A549 (cell line): ENCODE data around the gene ZNF630. TPM values are rescaled to one million over a fixed set of nuclear protein-coding genes. Genes with fewer than 3 reads are reported as not detected.
"Not testable (repeated sequence)": the region's sequence is repeated elsewhere in the genome, so short reads cannot be mapped to it uniquely, and the experiment has no call there.

Experiments
- ATAC-seq, 2 experiments: fragments of 200-7000 bp in 1 of 2; fragments of >200 bp in 1 of 2; cut with Nextera tagmentation in 1 of 2; cut with Tn5 transposase in 1 of 2; 3 replicates each; pipeline versions ENCODE4 v1.8.0 to v1.9.1; 2018 to 2020; ENCODE audit warnings: mild to moderate bottlenecking in 1 of 2, moderate library complexity in 1 of 2
- CTCF ChIA-PET: fragments of 300-600 bp; sonication (Branson Sonifier 250); formaldehyde crosslinking; extraction: SDS; loops from one replicate; lab custom pipeline; 2021; ENCODE audit warnings: antibody characterized with exemption, inconsistent platforms; lab: Yijun Ruan, JAX
- POLR2A ChIA-PET: fragments of 350-600 bp; formaldehyde crosslinking; extraction: SDS; loops from one replicate; lab custom pipeline; 2021; ENCODE audit warnings: antibody characterized with exemption, inconsistent platforms; lab: Yijun Ruan, JAX
- DNase-seq, 2 experiments: peaks; one replicate each; pipeline versions ENCODE4 v3.0.0 to v3.0.0-alpha.2; 2011 to 2016; ENCODE audit warnings: low read depth in 1 of 2, low spot score in 1 of 2
- FAIRE-seq: peaks from 2 replicates; lab custom pipeline; 2011; peaks lifted over from hg19 to GRCh38; lab: Jason Lieb, UNC
- H3K27ac ChIP-seq, 2 experiments: fragments of >200 bp; sonication (Bioruptor Twin); formaldehyde crosslinking; 3 replicates each; pipeline ENCODE4 v1.5.1; 2016 to 2017
- H3K4me1 ChIP-seq: fragments of >200 bp; sonication (Bioruptor Twin); formaldehyde crosslinking; 3 replicates; pipeline ENCODE4 v1.6.1; 2016
- H3K4me2 ChIP-seq: fragments of >200 bp; sonication (Bioruptor Twin); formaldehyde crosslinking; 3 replicates; pipeline ENCODE4 v1.6.1; 2016
- H3K4me3 ChIP-seq: fragments of >200 bp; sonication (Bioruptor Twin); formaldehyde crosslinking; 3 replicates; pipeline ENCODE4 v1.5.1; 2016
- H3K9me3 ChIP-seq: fragments of >200 bp; sonication (Bioruptor Twin); formaldehyde crosslinking; 3 replicates; pipeline ENCODE4 v1.6.1; 2016
- CEBPB ChIP-seq, 2 experiments: fragments of >200 bp in 1 of 2; sonication (Bioruptor Twin) in 1 of 2; formaldehyde crosslinking in 1 of 2; IDR thresholded peaks; 2 replicates each; pipeline ENCODE4 v1.6.1; 2012 to 2016
- CHD2 ChIP-seq: fragments of 150-350 bp; IDR thresholded peaks from 2 replicates; pipeline ENCODE4 v1.6.1; 2014; ENCODE audit warnings: low read length; ENCODE audit not compliant: partially characterized antibody
- ESRRA ChIP-seq: fragments of 150-350 bp; IDR thresholded peaks from 2 replicates; pipeline ENCODE4 v1.6.1; 2014; ENCODE audit warnings: mild to moderate bottlenecking, low read length, borderline replicate concordance
- FOSB ChIP-seq: fragments of 250-450 bp; sonication (Bioruptor Pico); IDR thresholded peaks from 2 replicates; pipeline ENCODE4 v1.5.0; 2020; ENCODE audit warnings: mild to moderate bottlenecking, moderate library complexity
- FOXS1 ChIP-seq: fragments of 250-450 bp; sonication (Bioruptor Pico); IDR thresholded peaks from 2 replicates; pipeline ENCODE4 v1.5.0; 2020; ENCODE audit warnings: mild to moderate bottlenecking, moderate library complexity
- GATA3 ChIP-seq: IDR thresholded peaks from 2 replicates; pipeline ENCODE4 v1.6.1; 2012; ENCODE audit warnings: borderline replicate concordance
- HDAC2 ChIP-seq: fragments of 200-600 bp; sonication (generic); IDR thresholded peaks from 2 replicates; pipeline ENCODE4 v1.6.1; 2016
- HEYL ChIP-seq: fragments of 250-450 bp; sonication (Bioruptor Pico); IDR thresholded peaks from 2 replicates; pipeline ENCODE4 v1.8.0; 2021; ENCODE audit warnings: mild to moderate bottlenecking, moderate library complexity
- JUNB ChIP-seq: fragments of >200 bp; sonication (Bioruptor Twin); formaldehyde crosslinking; IDR thresholded peaks from 2 replicates; pipeline ENCODE4 v1.6.1; 2016
- KDM1A ChIP-seq: fragments of 200-600 bp; sonication (generic); IDR thresholded peaks from 2 replicates; pipeline ENCODE4 v1.6.1; 2016; ENCODE audit warnings: low read depth, mild to moderate bottlenecking
- NFE2L2 ChIP-seq: fragments of 150-350 bp; conservative IDR thresholded peaks from 2 replicates; pipeline ENCODE4 v1.6.1; 2014; ENCODE audit warnings: low read length
- NPAS2 ChIP-seq: fragments of 250-450 bp; sonication (Bioruptor Pico); IDR thresholded peaks from 2 replicates; pipeline ENCODE4 v1.8.0; 2022; ENCODE audit warnings: mild to moderate bottlenecking, moderate library complexity, borderline replicate concordance
- NR3C1 ChIP-seq: fragments of >200 bp; sonication (Bioruptor Twin); formaldehyde crosslinking; IDR thresholded peaks from 3 replicates; pipeline ENCODE4 v1.6.1; 2017
- PHF8 ChIP-seq: fragments of 200-600 bp; sonication (generic); IDR thresholded peaks from 2 replicates; pipeline ENCODE4 v1.6.1; 2016; ENCODE audit warnings: low read depth, mild to moderate bottlenecking, antibody characterized with exemption, moderate library complexity, borderline replicate concordance
- POLR2A ChIP-seq: IDR thresholded peaks from 2 replicates; pipeline ENCODE4 v1.6.1; 2012; ENCODE audit warnings: mild to moderate bottlenecking, low read length
- RNF2 ChIP-seq: fragments of 200-600 bp; sonication (generic); IDR thresholded peaks from 2 replicates; pipeline ENCODE4 v1.6.1; 2016; ENCODE audit warnings: low read depth, mild to moderate bottlenecking, antibody characterized with exemption, moderate library complexity, borderline replicate concordance
- SREBF2 ChIP-seq: fragments of 450-650 bp; IDR thresholded peaks from 2 replicates; pipeline ENCODE4 v1.6.1; 2014; ENCODE audit warnings: mild to moderate bottlenecking, moderate library complexity
- TFCP2L1 ChIP-seq: fragments of 250-450 bp; sonication (Bioruptor Pico); IDR thresholded peaks from 2 replicates; pipeline ENCODE4 v1.5.0; 2021; ENCODE audit warnings: mild to moderate bottlenecking
- TP53 ChIP-seq: fragments of 250-450 bp; sonication (Bioruptor Pico); IDR thresholded peaks from 2 replicates; pipeline ENCODE4 v1.5.0; 2021; ENCODE audit warnings: mild to moderate bottlenecking, moderate library complexity
- ZC3H11A ChIP-seq: fragments of 450-650 bp; IDR thresholded peaks from 2 replicates; pipeline ENCODE4 v1.6.1; 2014; ENCODE audit warnings: antibody characterized with exemption, mild to moderate bottlenecking
- WGBS: methylation state at CpG from one replicate; pipeline ENCODE4 v1.1.6; 2017; ENCODE audit errors: missing lambda C conversion rate; 5-methylcytosine and 5-hydroxymethylcytosine counted together
- polyA plus RNA-seq, 4 experiments: library from polyadenylated mRNA; depleted of rRNA in 3 of 4; stranded (reverse); fragments of >200 nt; fragmentation: RNase III in 1 of 4; extraction: RNeasy Plus Mini Kit Qiagen cat#74134 plus additional on column Dnase treatment in 1 of 4; gene quantifications; 2 replicates in 3 of 4; 3 replicates in 1 of 4; pipeline ENCODE4 v1.2.3, GENCODE V29; 2011 to 2017
- TF ChIP-seq, protein P1 (sequence below): fragments of >200 bp; sonication (Bioruptor Twin); formaldehyde crosslinking; IDR thresholded peaks from 3 replicates; pipeline ENCODE4 v1.5.1; 2016
- TF ChIP-seq, protein P2 (sequence below): fragments of >200 bp; sonication (Bioruptor Twin); formaldehyde crosslinking; IDR thresholded peaks from 3 replicates; pipeline ENCODE4 v1.6.1; 2016
- TF ChIP-seq, protein P3 (sequence below): IDR thresholded peaks from 2 replicates; pipeline ENCODE4 v1.6.1; 2012
- TF ChIP-seq, protein P4 (sequence below): IDR thresholded peaks from 2 replicates; pipeline ENCODE4 v1.6.1; 2012
- TF ChIP-seq, protein P5 (sequence below): fragments of 450-650 bp; IDR thresholded peaks from 2 replicates; pipeline ENCODE4 v1.6.1; 2014; ENCODE audit warnings: antibody characterized with exemption
- TF ChIP-seq, protein P6 (sequence below): IDR thresholded peaks from 2 replicates; pipeline ENCODE4 v1.6.1; 2012; ENCODE audit warnings: low read depth, borderline replicate concordance

ZNF630 gene
- polyA plus RNA-seq, 2 of the 4 experiments (the other 2 are of a cell fraction) = 0.58 to 0.88 TPM

DNA sequence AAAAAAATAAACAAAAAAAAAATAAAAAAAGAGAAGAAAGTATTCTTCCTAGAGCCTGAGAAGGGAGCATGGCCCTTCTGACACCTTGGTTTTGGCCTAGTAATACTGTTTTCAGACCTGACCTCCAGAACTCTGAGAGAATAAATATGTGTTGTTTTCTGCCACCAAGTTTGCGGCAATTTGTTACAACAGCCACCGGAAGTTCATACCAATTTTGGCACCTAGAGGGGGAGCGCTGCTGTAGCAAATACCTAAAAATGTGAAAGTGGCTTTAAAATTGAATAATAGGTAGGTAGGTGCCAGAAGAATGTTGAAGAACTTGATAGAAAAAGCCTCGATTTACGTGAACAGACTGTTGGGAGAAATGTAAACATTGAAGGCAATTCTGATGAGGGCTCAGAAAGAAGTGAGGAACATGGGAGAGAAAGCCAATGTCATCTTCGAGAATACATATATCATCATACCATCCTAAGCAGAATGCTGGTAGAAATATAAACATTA is 31.5 kb upstream of the ZNF630 start:
- ChIA-PET CTCF (no interaction called here), POLR2A (no interaction called here)
- ATAC-seq (no peak), DNase-seq (no peak), FAIRE-seq (no peak)
- H3K4me3 ChIP-seq = no peak overlapping the region
- WGBS = 35% methylated on average over 6 of the region's 6 CpGs
- no peaks in the 10 kb centered on the region for H3K9me3 ChIP-seq
- no peak for TF ChIP-seq ZC3H11A
- H3K4me2 ChIP-seq = no peak overlapping the region
- H3K27ac ChIP-seq = no peak overlapping the region
- no peaks in the 10 kb centered on the region for H3K4me1 ChIP-seq

DNA sequence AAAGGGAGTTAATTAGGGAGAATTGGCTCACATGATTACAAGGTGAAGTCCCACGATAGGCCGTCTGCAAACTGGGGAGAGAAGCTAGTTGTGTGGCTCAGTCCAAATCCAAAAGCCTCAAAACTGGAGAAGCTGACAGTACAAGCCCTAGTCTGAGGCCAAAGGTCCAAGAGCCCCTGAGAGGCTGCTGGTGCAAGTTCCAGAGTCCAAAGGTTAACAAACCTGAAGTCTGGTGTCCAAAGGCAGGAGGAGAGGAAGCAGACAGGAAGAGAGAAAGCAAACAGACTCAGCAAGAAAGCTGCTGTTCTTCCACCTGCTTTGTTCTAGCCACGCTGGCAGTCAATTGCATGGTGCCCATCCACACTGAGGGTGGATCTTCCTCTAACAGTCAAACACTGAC is 30.0 kb upstream of the ZNF630 start:
- WGBS = 14% methylated on average over 3 of the region's 3 CpGs
- ATAC-seq = no peak
- TF ChIP-seq PHF8 (no peak), KDM1A (no peak), GATA3 (no peak), FOXS1 (CRISPR knock-in tag) (no peak), JUNB (no peak), FOSB (no peak), RNF2 (no peak), HEYL (no peak)
- TF ChIP-seq, protein P1, sequence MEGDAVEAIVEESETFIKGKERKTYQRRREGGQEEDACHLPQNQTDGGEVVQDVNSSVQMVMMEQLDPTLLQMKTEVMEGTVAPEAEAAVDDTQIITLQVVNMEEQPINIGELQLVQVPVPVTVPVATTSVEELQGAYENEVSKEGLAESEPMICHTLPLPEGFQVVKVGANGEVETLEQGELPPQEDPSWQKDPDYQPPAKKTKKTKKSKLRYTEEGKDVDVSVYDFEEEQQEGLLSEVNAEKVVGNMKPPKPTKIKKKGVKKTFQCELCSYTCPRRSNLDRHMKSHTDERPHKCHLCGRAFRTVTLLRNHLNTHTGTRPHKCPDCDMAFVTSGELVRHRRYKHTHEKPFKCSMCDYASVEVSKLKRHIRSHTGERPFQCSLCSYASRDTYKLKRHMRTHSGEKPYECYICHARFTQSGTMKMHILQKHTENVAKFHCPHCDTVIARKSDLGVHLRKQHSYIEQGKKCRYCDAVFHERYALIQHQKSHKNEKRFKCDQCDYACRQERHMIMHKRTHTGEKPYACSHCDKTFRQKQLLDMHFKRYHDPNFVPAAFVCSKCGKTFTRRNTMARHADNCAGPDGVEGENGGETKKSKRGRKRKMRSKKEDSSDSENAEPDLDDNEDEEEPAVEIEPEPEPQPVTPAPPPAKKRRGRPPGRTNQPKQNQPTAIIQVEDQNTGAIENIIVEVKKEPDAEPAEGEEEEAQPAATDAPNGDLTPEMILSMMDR = no peak
- TF ChIP-seq, protein P2, sequence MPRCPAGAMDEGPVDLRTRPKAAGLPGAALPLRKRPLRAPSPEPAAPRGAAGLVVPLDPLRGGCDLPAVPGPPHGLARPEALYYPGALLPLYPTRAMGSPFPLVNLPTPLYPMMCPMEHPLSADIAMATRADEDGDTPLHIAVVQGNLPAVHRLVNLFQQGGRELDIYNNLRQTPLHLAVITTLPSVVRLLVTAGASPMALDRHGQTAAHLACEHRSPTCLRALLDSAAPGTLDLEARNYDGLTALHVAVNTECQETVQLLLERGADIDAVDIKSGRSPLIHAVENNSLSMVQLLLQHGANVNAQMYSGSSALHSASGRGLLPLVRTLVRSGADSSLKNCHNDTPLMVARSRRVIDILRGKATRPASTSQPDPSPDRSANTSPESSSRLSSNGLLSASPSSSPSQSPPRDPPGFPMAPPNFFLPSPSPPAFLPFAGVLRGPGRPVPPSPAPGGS = no peak
- TF ChIP-seq, protein P3, sequence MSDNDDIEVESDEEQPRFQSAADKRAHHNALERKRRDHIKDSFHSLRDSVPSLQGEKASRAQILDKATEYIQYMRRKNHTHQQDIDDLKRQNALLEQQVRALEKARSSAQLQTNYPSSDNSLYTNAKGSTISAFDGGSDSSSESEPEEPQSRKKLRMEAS = no peak
- TF ChIP-seq, protein P4, sequence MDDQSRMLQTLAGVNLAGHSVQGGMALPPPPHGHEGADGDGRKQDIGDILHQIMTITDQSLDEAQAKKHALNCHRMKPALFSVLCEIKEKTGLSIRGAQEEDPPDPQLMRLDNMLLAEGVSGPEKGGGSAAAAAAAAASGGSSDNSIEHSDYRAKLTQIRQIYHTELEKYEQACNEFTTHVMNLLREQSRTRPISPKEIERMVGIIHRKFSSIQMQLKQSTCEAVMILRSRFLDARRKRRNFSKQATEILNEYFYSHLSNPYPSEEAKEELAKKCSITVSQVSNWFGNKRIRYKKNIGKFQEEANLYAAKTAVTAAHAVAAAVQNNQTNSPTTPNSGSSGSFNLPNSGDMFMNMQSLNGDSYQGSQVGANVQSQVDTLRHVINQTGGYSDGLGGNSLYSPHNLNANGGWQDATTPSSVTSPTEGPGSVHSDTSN = no peak
- TF ChIP-seq, all 56 proteins: peak for 0
- DNase-seq (no peak), FAIRE-seq (no peak)
- Histone ChIP-seq H3K4me2 (no peak overlapping the region), H3K4me1 (no peaks in the 10 kb centered on the region), H3K4me3 (no peak overlapping the region), H3K9me3 (no peaks in the 10 kb centered on the region), H3K27ac (no peak overlapping the region)
- POLR2A ChIA-PET = no interaction called here
- CTCF ChIA-PET = no interaction called here

DNA sequence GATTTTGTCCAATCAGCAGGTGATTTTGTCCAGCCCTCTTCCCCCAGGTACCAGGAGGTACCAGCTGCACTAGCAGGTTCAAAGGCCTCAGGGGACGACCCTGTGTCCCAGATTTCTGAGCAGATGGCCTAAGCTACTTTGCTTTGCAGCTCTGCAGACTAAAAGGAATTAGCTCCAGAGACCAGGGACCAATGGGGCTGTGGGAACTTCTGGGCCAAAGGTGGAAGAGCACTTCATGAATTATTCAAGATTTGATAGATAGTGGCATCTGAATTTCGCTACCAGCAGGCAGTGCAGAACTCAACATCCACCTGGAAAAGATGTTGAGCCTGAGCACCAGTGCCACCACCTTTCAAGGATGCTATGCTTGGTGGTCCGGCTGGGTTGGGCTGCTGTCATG is 21.1 kb upstream of the ZNF630 start:
- POLR2A ChIA-PET, H3K4me3 ChIP-seq, H3K4me2 ChIP-seq, FAIRE-seq, H3K9me3 ChIP-seq, ATAC-seq, DNase-seq, H3K4me1 ChIP-seq, CTCF ChIA-PET, H3K27ac ChIP-seq: not testable (repeated sequence)
- WGBS = 0% methylated on average over 2 of the region's 3 CpGs

DNA sequence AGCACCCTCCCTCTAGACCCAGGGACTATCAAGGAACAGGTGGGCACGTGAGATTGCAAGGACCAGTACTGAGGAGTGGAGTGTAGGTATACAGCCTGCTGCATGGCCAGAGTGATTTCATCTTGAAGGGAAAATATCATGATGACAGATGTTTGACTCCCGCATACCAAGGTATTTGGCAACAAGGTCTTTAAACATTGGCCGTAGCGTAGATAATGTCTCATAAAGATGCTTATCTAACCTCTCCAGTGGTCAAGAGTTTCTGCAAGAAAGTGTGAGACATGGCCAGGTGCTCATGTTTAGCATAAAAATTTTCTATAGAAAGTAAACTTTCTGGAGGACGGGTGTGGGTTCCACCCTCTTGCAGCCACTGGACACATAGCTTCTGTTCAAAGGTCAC is 18.7 kb upstream of the ZNF630 start:
- ChIA-PET CTCF (interaction anchor here (0.6 to 1.1 kb wide), 2 partner anchors 403 to 423 kb away, joined by 3 to 4 read pairs; no protein-coding TSS in a partner anchor), POLR2A (no interaction called here)
- no peak overlapping the region for H3K27ac ChIP-seq
- 19% methylated on average over 5 of the region's 5 CpGs for WGBS
- ATAC-seq (no peak), DNase-seq (peak in 1 of 2 experiments; percentile 9), FAIRE-seq (no peak)
- H3K4me1 ChIP-seq = no peaks in the 10 kb centered on the region
- H3K4me2 ChIP-seq = no peak overlapping the region
- no peak overlapping the region for H3K4me3 ChIP-seq
- no peak for TF ChIP-seq POLR2A
- no peak for TF ChIP-seq NPAS2 (CRISPR knock-in tag)
- TF ChIP-seq, protein P5, sequence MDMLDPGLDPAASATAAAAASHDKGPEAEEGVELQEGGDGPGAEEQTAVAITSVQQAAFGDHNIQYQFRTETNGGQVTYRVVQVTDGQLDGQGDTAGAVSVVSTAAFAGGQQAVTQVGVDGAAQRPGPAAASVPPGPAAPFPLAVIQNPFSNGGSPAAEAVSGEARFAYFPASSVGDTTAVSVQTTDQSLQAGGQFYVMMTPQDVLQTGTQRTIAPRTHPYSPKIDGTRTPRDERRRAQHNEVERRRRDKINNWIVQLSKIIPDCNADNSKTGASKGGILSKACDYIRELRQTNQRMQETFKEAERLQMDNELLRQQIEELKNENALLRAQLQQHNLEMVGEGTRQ = no peak
- TF ChIP-seq CEBPB (IDR thresholded peaks at IDR 0.05) = no peak
- TF ChIP-seq, protein P3 = no peak
- TF ChIP-seq TFCP2L1 = no peak
- no peak for TF ChIP-seq CHD2
- TF ChIP-seq SREBF2 = no peak
- TF ChIP-seq TP53 = no peak
- no peak for TF ChIP-seq ESRRA
- no peak for TF ChIP-seq FOXS1 (CRISPR knock-in tag)
- no peak for TF ChIP-seq HDAC2
- TF ChIP-seq, protein P6, sequence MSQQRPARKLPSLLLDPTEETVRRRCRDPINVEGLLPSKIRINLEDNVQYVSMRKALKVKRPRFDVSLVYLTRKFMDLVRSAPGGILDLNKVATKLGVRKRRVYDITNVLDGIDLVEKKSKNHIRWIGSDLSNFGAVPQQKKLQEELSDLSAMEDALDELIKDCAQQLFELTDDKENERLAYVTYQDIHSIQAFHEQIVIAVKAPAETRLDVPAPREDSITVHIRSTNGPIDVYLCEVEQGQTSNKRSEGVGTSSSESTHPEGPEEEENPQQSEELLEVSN = no peak
- TF ChIP-seq ZC3H11A = no peak
- TF ChIP-seq NFE2L2 = no peak
- no peak for TF ChIP-seq NR3C1
- no peak for TF ChIP-seq HEYL
- H3K9me3 ChIP-seq = no peaks in the 10 kb centered on the region
